Endodermal cell (in vitro differentiated cells): Measurements from ENCODE around the gene TRIM14. TPM values are rescaled to one million over a fixed set of nuclear protein-coding genes. Genes with fewer than 3 reads are reported as not detected.

Experiments used
- DNase-seq: peaks from one replicate; pipeline ENCODE4 v3.0.0-alpha.2; 2017
- H3K27ac ChIP-seq: 2 replicates; pipeline ENCODE4 v1.5.1; 2013; ENCODE audit warnings: mild to moderate bottlenecking, low read depth, low read length, moderate library complexity
- H3K27me3 ChIP-seq: 2 replicates; pipeline ENCODE4 v1.6.1; 2013; ENCODE audit warnings: mild to moderate bottlenecking, low read length, moderate library complexity; ENCODE audit not compliant: insufficient read depth, control insufficient read depth, poor library complexity, severe bottlenecking
- H3K36me3 ChIP-seq: 2 replicates; pipeline ENCODE4 v1.7.0; 2013; ENCODE audit warnings: mild to moderate bottlenecking, low read length, moderate library complexity; ENCODE audit not compliant: control insufficient read depth, insufficient read depth
- H3K4me1 ChIP-seq: one replicate; pipeline ENCODE4 v1.7.0; 2013; ENCODE audit warnings: low read length; ENCODE audit not compliant: control insufficient read depth, insufficient read depth
- H3K4me3 ChIP-seq: 2 replicates; pipeline ENCODE4 v1.5.1; 2013; ENCODE audit warnings: mild to moderate bottlenecking, low read length, moderate library complexity
- H3K9ac ChIP-seq: 2 replicates; pipeline ENCODE4 v1.6.1; 2013; ENCODE audit warnings: mild to moderate bottlenecking, low read length, moderate library complexity; ENCODE audit not compliant: poor library complexity, severe bottlenecking; ENCODE audit errors: extremely low read depth
- H3K9me3 ChIP-seq: 2 replicates; pipeline ENCODE4 v1.6.1; 2013; ENCODE audit warnings: mild to moderate bottlenecking, low read length, moderate library complexity; ENCODE audit not compliant: control insufficient read depth
- H3K27ac Mint-ChIP-seq: 2 replicates; pipeline ENCODE4 v1.8.0; 2020; ENCODE audit warnings: mixed read lengths
- H3K27me3 Mint-ChIP-seq: 2 replicates; pipeline ENCODE4 v1.8.0; 2021; ENCODE audit warnings: mild to moderate bottlenecking, mixed read lengths; ENCODE audit not compliant: insufficient read depth
- H3K36me3 Mint-ChIP-seq: 2 replicates; pipeline ENCODE4 v1.8.0; 2020; ENCODE audit warnings: low read depth, mixed read lengths
- H3K4me1 Mint-ChIP-seq: 2 replicates; pipeline ENCODE4 v1.8.0; 2020; ENCODE audit warnings: mixed read lengths
- H3K4me3 Mint-ChIP-seq: 2 replicates; pipeline ENCODE4 v1.8.0; 2020; ENCODE audit warnings: mild to moderate bottlenecking, moderate library complexity, mixed read lengths
- H3K9me3 Mint-ChIP-seq: 2 replicates; pipeline ENCODE4 v1.8.0; 2020; ENCODE audit warnings: mild to moderate bottlenecking, mixed read lengths
- CTCF ChIP-seq: fragments of 200-600 bp; sonication (generic); conservative IDR thresholded peaks from 2 replicates; pipeline ENCODE4 v1.5.0; 2021; ENCODE audit warnings: antibody characterized with exemption, mild to moderate bottlenecking
- WGBS, 2 experiments: methylation state at CpG; one replicate each; pipeline versions ENCODE4 v1.1.5 to v1.1.7; 2013; ENCODE audit warnings: missing lambda C conversion rate in 2 of 2, mixed read lengths in 1 of 2; ENCODE audit not compliant: insufficient coverage in 1 of 2, insufficient read length in 1 of 2; 5-methylcytosine and 5-hydroxymethylcytosine counted together
- total RNA-seq, 2 donors: library from RNA; stranded (reverse); fragmentation: NEBNext Ultra II Directional in 1 of 2; extraction: Animal tissue kit (Norgen Biotek cat#: 25700) in 1 of 2; gene quantifications; 2 replicates in 1 of 2; 3 replicates in 1 of 2; pipeline ENCODE4 v1.2.1, GENCODE V29; 2021

The TRIM14 gene
- total RNA-seq, 2 donors from 2014 or later = 3.1 to 5.1 TPM

GRCh38 chr9:98064623-98065392, 54.2 kb downstream of the TRIM14 start:
- H3K4me3 Mint-ChIP-seq = no peak overlapping the region
- H3K27me3 Mint-ChIP-seq = no peaks in the 10 kb centered on the region
- H3K9me3 Mint-ChIP-seq = no peaks in the 10 kb centered on the region
- no peak for DNase-seq
- 92% methylated on average over 6 to 8 of the region's 8 CpGs for WGBS, 2 experiments
- Histone ChIP-seq H3K27ac (no peak overlapping the region), H3K36me3 (peaks cover 56% of the 10 kb centered on the region), H3K27me3 (no peaks in the 10 kb centered on the region), H3K9me3 (no peaks in the 10 kb centered on the region), H3K4me1 (no peaks in the 10 kb centered on the region), H3K9ac (no peak overlapping the region), H3K4me3 (no peak overlapping the region)
- no peak overlapping the region for H3K27ac Mint-ChIP-seq
- TF ChIP-seq CTCF = no peak
- no peaks in the 10 kb centered on the region for H3K4me1 Mint-ChIP-seq
- H3K36me3 Mint-ChIP-seq = peaks cover 61% of the 10 kb centered on the region

- H3K36me3 Mint-ChIP-seq = peaks cover 51% of the 10 kb centered on the region
- Histone ChIP-seq H3K9me3 (no peaks in the 10 kb centered on the region), H3K27ac (no peak overlapping the region), H3K36me3 (peaks cover 55% of the 10 kb centered on the region), H3K4me1 (no peaks in the 10 kb centered on the region), H3K4me3 (no peak overlapping the region), H3K9ac (no peak overlapping the region), H3K27me3 (no peaks in the 10 kb centered on the region)
- 93 to 100% methylated on average over 1 to 3 of the region's 3 CpGs for WGBS, 2 experiments
- DNase-seq = no peak
- no peak for TF ChIP-seq CTCF
- H3K9me3 Mint-ChIP-seq = no peaks in the 10 kb centered on the region
- H3K27ac Mint-ChIP-seq = no peak overlapping the region
- no peaks in the 10 kb centered on the region for H3K27me3 Mint-ChIP-seq
- H3K4me1 Mint-ChIP-seq = peaks cover 5% of the 10 kb centered on the region
- no peak overlapping the region for H3K4me3 Mint-ChIP-seq
Observed at GRCh38 chr9:98062161-98062560, 56.9 kb downstream of the TRIM14 start.

GRCh38 chr9:98057138-98057799, 61.8 kb downstream of the TRIM14 start:
- 17 to 22% methylated on average over 8 to 14 of the region's 14 CpGs for WGBS, 2 experiments
- no peak for DNase-seq
- TF ChIP-seq CTCF = no peak

More at GRCh38 chr9:98057138-98057799, 61.8 kb downstream of the TRIM14 start:
- Histone ChIP-seq H3K9me3 (no peaks in the 10 kb centered on the region), H3K27me3 (peaks cover 6% of the 10 kb centered on the region), H3K27ac (no peak overlapping the region), H3K36me3 (peaks cover 16% of the 10 kb centered on the region), H3K4me1 (no peaks in the 10 kb centered on the region), H3K4me3 (peak overlapping the region; percentile 89), H3K9ac (peak overlapping the region; percentile 75)
- H3K36me3 Mint-ChIP-seq = peaks cover 12% of the 10 kb centered on the region
- peaks cover 3% of the 10 kb centered on the region for H3K27me3 Mint-ChIP-seq
- peak overlapping the region; percentile 86 for H3K4me3 Mint-ChIP-seq
- peak overlapping the region; percentile 93 for H3K27ac Mint-ChIP-seq
- H3K4me1 Mint-ChIP-seq = peaks cover 6% of the 10 kb centered on the region
- H3K9me3 Mint-ChIP-seq = no peaks in the 10 kb centered on the region
